ENCODE results near the gene COL27A1.
"Not testable (repeated sequence)": the region's sequence is repeated elsewhere in the genome, so short reads cannot be mapped to it uniquely, and the experiment has no call there.

Gene COL27A1

DNA sequence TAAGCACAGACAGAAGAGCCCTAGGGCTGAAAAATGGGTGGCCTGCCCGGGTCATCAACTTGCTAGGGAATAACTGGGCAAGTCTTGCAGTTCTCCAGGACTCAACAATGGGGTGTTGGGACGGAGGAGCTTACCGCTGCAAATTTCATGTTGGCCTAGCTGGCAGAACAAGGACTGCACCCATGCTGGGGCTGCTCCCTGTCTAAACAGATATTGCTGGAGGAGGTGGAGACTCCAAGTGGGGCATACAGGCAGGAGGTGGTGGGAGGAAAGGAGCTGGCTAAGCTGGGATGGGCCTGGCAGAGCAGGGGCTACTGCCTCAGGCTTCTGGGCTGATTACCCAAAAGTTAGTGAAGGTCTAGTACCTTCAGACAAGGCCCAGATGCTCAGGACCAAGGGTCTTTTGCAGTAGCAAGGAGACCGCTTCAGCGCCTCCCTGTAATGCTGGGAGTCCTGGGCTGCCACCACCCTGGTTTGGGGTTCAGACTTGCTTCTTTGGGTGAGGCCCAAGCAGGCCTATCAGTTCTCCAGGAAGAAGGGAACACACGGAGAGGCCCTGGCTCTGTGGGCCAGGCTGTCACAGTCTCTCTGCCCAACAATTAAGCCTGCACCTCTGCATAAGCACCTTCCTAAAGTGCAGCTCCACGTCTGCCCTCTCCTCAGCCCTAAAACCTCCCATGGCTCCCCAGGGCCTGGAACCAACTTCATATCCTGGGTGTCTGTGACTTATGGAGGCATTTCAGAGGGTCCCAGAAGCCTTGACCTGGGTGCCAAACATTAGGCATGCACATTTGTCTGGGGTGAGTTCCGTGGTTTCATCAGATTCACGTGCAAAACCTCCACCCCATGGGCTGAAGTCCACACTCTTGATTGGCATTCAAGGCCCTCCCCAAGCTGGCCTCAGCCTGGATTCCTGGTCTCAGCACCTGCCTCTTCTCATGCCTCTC lies 32.0 kb upstream of the COL27A1 start:
- no peak for DNase-seq (ENCODE audit: low spot score)

DNA sequence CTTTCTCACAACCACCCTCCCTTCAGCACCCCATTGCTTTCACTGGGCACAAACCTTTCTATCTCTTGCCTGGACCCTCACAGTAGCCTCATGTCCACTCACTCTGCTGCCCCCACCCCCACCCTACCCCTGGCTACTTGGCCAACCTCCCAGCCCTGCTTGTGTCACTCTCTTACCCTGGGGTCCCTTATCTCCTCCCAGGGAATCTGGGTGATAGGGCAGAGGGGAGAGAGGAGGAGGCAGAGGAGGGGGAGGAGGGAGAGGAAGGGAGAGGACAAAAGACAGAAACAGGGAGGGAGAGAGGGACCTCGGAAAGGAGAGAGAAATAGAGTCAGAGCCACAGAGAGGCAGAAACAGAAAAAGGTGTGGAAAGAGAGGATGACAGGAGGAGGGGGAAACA lies 31.2 kb upstream of the COL27A1 start:
- no peak for DNase-seq (ENCODE audit: low spot score)

DNA sequence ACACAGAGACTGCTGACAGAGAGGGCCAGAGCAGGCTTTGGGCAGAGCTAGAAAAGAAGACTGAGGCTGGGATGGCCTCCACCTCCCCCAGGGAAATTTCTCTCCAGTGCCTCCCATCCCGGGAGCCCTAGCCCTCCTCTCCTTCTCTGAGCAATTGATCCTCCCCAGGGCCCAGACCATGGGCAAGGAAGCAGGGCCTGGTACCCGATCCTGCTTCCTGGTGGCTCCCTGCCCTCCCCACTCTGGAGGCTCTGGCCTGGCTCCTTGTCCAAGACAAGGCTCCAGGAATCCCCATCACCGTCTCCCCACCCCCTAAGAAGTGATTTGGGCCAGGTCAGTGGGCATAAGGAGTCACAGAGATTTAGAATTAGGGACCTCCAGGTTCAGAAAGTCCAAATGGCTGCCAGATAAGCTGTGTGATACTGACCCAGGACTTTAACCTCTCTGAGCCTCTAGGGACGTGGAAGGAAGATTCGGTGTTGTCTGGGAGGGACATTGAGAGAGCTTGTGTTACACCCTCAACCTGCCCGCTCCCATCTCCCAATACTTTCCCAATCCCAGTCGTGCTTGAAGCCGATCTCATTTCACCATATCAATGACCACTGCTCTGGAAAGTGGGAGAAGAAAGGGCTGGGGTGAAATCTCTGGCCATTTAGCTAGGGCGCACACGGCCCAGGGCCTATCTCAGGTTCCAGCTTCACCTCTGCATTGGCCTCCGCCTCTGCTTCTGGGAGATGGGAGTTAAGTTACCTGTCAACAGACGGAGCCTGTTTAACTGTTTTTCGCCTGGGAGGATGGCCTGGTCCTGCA lies 30.5 kb upstream of the COL27A1 start:
- no peak for DNase-seq (ENCODE audit: low spot score)

DNA sequence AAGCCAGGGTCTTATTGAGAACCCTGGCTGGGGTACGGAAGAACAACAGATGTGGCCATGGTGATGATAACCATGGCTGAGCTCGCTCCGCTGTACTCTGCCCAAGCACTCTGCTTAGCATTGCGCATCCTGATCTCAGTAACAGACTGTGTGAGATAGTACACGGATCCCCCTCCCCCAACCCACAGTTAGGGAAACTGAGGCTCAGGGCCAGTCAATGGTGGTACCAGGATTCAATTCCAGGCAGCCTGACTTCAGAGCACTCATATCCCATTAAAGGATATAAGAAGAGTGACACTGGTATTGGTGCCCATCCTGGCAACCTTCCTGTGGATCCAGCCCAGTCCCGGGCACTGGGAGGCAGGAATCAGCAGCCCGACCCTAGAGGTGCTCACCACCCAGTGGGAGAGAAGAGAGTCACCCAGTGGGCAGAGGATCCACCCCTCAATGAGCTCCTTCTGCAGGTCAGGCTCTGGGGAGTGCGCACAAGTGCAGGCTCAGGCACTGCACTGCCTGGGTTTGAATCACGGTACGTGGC lies 29.8 kb upstream of the COL27A1 start:
- no peak for DNase-seq (ENCODE audit: low spot score)

DNA sequence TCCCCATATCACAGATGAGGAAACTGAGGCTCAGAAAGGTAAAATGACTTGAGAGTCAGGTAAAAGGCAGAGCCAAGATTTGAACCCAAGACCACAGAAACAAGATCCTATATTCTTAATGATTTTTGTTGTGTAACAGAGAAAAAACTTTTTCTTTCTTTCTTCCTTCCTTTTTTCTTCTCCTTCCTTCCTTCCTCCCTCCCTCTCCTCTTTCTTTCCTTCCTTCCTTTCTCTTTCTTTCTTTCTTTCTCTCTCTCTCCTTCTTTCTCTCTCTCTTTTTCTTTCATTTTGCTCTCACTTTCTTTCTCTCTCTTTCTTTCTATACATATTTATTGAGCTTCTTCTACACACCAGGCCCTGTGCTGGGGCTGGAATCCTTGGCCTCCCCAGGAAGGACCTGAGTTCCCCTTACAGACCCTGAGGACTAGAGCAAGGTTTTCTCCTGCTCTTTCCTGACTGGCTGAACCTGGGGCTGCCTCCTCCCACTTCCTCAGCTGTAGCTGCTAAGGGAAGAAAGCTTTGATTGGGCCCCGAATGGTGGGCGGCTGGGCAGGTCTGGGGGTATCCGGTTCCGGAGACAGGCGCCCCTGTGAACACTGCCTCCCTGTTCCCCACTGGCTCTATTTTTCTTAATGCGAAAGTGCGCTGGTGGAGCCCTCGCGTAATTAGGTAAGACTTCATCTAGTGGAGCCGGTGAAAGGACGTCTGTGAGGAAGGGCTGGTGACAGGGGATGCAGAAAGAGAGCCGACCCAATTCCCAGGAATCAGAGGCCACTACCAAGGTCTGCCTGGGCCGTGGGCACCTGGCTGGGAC lies 28.9 kb upstream of the COL27A1 start:
- DNase-seq (ENCODE audit: low spot score) = no peak

DNA sequence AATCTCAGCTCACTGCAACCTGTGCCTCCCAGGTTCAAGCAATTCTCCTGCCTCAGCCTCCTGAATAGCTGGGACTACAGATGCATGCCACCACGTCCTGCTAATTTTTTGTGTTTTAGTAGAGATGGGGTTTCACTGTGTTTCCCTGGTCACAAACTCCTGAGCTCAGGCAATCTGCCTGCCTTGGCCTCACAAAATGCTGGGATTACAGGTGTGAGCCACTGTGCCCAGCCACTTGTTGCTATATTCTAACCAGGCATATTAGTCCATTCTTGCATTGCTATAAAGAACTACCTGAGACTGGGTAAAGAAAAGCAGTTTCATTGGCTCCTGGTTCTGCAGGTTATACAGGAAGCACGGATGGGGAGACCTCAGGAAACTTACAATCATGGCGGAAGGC lies 26.6 kb upstream of the COL27A1 start:
- DNase-seq (ENCODE audit: low spot score) = not testable (repeated sequence)

DNA sequence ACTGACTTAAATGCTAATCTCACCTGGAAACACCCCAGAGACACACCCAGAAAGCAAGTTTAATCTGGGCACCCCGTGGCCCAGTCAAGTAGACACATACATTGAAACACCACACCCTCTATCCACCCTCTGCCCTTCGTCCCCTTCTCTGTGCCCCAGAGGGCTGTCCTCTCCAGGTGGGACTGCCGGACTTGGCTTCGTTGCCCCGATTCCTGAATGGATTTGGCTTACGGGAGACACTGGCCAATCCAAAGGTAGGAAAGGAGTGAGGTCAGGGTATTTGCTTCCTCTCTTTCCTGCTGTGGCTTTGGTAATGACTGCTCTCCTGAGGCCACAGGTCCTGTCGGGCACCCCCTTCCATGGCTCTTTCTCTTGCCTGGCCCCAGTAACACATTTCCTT lies 25.2 kb upstream of the COL27A1 start:
- DNase-seq (ENCODE audit: low spot score) = no peak

DNA sequence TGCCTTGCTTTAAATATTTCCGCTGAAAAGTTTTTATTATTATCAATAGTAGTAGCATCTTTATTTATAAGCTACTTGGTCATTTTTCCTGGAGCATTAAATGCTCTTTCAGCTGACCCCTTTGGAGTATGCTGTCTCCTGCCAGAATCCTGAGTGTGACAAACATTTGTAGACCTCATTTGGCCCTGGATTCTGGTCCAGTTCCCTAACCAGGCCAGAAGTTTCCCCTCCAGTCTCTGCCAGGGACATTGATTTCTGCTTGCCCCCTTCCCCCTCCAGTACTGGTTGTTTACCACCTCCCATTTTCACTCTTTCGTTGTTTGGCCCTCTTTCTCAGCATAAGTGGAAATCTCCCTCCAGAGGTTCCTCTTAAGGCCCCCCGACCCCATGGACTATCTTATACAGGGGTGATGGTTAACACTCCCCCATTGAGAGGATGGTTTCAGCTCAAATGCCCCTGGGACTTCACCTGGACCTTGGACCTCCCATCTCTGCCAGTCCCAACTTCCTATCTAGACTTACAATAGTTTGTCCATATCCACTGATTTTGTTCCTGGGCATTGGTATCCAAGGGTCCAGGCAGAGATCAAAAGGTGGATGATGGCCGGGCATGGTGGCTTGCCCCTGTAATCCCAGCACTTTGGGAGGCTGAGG lies 24.6 kb upstream of the COL27A1 start:
- DNase-seq (ENCODE audit: low spot score) = no peak

DNA sequence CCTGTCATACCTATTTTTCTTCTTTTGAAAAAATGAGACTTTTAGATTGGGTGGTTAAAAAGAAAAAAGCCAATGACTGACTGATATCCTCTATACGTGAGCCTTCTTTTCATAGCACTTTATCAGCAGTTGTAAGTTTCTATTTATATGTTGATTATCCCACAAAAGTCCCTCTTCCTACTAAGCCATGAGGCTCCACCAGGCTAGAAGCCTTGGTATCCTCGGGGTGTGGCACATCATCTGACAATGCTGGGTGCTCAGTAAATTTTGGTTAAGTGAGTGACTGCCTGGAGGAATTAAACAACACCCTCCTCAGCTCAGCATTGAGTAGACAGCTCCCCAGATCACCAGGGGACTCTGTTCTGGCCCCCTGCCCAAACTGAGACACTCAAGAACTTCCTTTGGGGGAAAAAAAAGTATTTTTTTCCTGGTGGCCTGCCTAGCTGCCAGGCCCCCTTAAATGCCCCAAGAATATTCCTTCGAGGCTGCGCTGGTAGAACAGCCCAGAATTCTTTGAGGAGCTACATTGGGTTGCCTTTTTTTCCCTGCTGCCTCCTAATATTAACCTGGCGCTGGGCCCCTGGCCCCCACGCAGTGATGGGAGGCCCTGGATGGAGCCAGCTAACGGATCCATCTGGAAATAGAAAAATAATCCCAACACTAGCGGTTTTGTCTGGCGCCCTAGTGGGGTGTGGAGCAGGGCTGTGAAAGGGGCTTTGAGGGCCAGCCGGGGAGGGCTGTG lies 23.4 kb upstream of the COL27A1 start:
- no peak for DNase-seq (ENCODE audit: low spot score)

DNA sequence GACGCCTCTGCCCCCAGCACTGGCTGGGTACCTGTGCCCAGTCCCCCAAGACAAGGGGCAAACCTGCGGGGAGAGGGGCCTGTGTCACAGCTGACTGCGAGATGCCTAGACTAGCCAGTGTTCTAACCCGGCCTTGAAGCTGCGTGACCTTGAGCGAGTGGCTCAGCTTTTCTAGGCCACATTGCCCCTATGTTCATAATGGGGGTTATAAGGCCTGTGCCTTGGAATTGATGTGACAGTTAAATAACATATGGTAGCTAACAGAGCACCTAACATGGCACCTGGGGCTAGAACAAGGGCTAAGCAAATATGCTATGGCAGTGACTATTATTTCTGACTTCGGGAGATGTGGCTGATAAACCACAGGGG lies 22.8 kb upstream of the COL27A1 start:
- DNase-seq (ENCODE audit: low spot score) = no peak

DNA sequence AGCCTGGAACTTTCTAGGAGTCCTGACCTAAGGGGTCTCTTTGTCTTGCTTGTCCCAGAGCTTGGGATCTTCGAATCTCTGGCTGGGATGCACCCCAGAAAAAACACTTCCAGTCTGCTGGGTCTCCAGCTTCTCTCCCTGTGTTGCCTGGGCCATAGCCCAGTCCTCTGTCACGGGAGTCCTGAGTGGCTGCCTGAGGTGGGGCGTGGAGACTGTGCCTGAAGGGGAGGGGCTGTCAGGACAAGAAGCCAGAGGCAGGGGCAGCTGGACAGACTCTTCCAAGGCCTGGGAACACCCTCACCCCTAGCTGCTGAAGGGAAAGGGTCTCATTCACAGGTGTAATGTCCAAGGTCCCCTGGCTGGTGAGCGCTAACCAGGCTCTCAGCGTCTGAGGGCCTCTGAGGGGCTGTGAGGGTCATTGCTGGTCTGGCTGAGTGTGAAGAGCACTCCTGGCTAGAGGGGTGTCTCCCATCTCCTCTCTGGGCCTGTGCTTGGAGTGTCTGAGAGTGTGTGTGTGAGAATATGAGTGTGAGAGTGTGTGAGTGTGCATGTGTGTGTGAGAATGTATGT lies 20.4 kb upstream of the COL27A1 start:
- DNase-seq (ENCODE audit: low spot score) = no peak

DNA sequence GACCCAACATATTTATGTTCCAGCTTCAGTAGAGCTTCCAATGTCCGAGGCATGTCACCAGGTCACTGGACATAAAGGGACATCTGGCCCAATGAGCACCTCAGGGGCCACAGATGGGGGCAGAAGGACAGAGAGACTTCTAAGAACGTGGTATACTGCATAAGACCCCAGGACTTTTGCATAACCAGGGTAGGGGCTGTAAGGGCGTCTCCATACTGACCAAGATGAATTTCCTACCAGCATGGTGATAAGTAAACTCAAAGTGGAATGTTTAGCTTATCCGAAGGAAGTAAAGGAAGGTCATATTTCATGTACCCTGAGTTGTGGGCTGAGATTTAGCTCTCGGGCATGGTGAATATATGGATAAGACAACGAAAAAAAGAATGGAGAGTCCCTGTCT lies 17.5 kb upstream of the COL27A1 start:
- no peak for DNase-seq (ENCODE audit: low spot score)

DNA sequence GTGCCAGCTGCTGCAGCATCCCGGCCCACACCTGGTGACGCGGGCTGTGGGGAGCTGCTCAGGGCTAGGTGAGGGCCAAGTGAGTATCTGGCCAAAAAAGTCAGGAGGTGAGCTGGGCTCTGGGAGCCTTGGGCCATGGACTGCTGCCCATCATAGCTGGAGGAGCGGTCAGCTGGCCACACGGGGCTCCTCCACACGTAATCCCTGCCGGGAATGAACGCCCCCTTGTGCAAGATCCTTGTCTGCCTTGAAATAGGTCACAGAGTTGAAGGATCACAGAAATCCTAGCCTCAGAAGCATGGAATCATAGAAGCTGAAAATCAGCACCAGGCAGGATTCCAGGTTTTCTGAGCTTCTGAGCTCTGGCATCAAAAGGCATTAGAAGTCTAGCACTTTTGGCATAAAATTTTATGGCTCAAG lies 16.8 kb upstream of the COL27A1 start:
- DNase-seq (ENCODE audit: low spot score) = no peak

DNA sequence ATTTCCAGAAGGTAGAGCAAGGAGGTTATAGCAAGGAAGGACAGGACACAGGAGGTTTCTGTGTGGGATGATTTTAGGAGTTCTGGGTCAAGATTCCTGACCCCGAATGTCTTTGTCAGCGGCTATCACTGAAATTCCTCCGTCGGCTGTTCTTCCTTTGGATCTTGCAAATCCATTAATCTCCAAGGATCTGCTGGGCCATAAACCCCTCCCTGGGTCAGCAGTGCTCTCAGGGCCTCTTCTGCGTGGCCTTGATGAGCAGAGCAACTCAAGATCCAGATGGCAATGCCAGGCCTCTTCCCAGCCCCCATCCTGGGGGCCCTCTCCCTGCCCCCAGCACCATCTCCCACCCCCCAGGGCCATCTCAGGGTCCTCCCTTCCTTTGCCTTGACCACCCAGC lies 16.3 kb upstream of the COL27A1 start:
- no peak for DNase-seq (ENCODE audit: low spot score)

DNA sequence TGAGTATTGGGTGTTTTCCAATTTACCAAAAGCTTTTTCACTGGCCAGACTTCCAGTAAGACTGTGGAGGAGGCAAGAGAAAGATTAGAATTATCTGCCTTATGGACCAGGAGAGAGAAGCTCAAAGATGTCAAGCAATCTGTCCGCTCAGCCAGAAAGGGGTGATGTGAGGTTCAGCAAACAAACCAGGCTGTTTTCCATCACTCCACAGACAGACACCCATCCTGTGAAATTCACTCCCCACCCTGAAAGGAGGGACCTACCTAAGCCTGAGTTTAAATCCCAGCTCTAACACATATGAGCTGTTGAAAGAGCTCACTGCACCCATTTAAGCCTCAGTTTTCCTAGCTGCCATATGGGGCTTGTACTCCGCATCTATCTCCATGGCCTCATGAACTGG lies 14.9 kb upstream of the COL27A1 start:
- no peak for DNase-seq (ENCODE audit: low spot score)

DNA sequence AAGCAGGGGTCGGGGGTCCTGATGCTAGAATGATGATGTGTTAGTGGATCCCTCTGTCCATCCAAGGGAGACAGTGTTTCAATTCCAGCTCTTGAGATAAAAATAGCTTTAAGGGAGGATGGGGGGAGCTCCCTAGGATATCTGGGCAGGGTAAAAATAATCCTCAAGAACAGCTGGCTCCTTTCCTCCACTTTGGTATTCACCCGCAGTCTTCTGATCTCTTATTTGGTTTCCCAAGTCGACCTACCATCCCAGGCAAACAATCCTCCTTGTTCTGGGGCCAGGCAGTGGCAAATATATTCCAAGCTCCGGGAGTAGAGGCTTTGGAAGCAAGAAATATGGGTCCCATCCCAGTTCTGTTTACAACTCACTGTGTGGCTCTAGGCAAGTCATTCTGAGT lies 14.5 kb upstream of the COL27A1 start:
- DNase-seq (ENCODE audit: low spot score) = no peak

DNA sequence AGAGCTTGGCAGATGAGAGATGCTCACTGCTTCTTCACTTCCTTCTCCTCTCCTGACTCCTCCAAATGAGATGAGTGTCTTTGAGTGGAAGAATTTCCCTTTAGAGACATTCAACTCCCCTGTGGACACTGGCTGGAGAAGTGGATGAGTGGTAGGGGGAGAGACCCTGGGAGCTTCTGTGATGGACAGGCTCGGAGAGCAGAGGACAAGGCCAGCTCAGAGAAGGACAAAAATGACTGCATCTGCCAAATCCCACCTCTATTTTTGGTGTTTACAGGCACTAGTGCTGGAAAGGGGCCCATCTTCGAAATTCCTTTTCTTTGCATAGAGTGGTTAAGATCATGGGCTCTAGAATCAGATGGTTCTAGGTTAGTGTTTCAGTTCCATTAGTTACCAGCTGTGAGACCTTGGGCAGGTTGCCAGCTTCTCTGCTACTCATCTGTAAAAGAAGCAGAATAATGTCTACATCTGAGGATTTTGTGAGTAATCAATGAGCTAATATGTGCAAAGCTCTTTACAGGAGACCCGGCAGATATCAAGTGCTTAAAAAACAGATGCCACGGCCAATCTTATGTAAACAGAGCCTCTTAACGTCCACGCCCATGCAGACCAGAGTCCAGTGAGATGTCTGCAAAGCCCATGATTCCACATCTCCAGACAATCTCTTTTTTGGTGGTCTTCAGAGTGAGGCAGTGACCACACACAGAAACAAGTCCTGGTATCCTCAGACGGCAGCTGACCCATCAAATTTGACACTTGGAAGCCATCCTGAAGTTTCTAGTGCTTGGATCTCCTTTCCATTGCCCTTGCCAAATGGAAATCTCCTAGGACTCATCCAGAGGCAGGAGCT lies 13.6 kb upstream of the COL27A1 start:
- no peak for DNase-seq (ENCODE audit: low spot score)

DNA sequence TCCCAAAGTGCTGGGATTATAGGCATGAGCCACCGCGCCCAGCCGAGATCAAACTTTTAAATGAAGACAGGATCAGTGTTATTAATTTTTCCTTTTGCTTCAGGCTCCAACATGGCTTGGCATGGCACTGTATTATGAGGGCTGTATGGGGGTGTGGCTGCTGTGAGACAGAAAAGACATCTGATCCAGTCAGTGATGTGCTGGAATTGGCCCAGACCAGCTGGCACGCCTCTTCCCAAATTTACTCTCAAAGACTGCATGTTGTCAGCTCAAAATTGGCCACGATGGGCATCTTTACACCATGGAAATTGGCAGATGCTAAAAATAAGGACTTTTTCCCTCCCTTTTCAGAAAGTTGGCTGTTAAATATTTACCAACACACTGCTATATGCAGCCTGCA lies 12.1 kb upstream of the COL27A1 start:
- no peak for DNase-seq (ENCODE audit: low spot score)

DNA sequence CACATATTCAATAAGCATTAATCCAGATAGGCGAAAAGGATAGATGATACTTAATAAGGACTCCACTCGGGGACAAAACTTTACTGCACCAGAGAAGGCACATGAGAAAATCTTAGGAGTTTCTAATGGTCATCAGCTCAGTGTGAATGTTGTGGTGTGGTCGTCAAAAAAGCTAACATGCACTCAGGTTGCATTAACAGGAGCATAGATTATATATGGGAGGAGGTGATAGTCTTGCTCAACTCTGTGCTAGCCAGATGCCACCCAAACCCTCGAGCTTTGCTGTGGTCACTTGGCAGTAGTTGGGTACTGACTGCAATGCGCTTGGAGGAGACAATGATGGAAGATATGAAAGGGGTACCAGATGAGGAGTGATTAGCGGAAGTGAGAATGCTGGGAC lies 8.6 kb upstream of the COL27A1 start:
- no peak for DNase-seq (ENCODE audit: low spot score)

DNA sequence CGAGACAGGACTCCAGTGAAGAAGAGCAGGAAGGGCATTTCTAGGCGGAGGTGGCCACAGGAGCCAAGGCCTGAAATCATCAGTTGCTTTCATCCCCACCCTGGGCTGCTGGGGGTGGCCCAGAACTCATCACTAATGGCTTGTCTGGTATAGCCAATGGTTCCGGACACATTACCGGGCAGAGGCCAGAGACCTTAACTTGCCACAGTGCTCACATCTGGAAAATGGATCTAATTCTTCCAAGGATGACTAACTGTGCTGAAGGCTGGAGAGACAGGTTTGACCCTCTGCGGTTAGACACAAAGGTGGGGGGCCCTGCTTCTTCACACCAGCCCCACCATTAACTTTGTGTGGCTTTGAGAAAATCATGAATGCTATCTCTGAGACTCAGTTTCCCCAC lies 6.2 kb upstream of the COL27A1 start:
- DNase-seq (ENCODE audit: low spot score) = no peak
